AG09319 (cell line): ENCODE results near the gene AKNA.

Source experiments
- DNase-seq: peaks from one replicate; pipeline ENCODE4 v3.0.0-alpha.2; 2010; ENCODE audit warnings: low read depth; ENCODE audit errors: extremely low read depth
- TF ChIP-seq, protein P1 (sequence below): IDR thresholded peaks from 2 replicates; pipeline ENCODE4 v1.5.1; 2011; ENCODE audit warnings: low read depth, mild to moderate bottlenecking, inconsistent platforms, low read length, moderate library complexity

Gene AKNA

GRCh38 chr9:114303977-114304376, 83.8 kb downstream of the AKNA start:
- TF ChIP-seq, protein P1, sequence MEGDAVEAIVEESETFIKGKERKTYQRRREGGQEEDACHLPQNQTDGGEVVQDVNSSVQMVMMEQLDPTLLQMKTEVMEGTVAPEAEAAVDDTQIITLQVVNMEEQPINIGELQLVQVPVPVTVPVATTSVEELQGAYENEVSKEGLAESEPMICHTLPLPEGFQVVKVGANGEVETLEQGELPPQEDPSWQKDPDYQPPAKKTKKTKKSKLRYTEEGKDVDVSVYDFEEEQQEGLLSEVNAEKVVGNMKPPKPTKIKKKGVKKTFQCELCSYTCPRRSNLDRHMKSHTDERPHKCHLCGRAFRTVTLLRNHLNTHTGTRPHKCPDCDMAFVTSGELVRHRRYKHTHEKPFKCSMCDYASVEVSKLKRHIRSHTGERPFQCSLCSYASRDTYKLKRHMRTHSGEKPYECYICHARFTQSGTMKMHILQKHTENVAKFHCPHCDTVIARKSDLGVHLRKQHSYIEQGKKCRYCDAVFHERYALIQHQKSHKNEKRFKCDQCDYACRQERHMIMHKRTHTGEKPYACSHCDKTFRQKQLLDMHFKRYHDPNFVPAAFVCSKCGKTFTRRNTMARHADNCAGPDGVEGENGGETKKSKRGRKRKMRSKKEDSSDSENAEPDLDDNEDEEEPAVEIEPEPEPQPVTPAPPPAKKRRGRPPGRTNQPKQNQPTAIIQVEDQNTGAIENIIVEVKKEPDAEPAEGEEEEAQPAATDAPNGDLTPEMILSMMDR, result no peak
- DNase-seq, result no peak

DNA sequence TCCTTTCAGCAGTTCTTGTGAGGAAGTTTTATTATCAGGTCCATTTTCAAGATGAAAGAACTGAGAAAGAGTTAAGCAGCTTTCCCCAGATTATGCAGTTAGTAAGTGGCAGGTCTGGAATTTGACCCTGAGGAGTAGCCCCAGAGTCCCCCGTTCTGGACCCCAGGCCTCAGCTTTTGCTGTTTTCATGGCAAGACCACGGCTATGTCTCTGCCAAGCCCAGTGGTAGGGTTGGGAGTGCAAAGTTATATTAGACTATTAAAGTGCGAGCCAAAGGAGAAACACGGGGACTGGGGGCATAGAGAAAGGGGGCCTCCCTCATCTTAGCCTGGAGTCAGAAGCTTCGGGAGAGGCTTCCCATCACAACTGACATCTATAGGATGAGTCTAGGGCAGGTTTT, 84.2 kb downstream of the AKNA start:
- no peak for DNase-seq
- TF ChIP-seq, protein P1, result no peak

- TF ChIP-seq, protein P1, result no peak
- DNase-seq, result no peak
Measured at GRCh38 chr9:114302727-114303126, 85.1 kb downstream of the AKNA start.

- no peak for DNase-seq
- TF ChIP-seq, protein P1, result no peak
Measured at GRCh38 chr9:114301798-114302565, 85.8 kb downstream of the AKNA start.

DNA sequence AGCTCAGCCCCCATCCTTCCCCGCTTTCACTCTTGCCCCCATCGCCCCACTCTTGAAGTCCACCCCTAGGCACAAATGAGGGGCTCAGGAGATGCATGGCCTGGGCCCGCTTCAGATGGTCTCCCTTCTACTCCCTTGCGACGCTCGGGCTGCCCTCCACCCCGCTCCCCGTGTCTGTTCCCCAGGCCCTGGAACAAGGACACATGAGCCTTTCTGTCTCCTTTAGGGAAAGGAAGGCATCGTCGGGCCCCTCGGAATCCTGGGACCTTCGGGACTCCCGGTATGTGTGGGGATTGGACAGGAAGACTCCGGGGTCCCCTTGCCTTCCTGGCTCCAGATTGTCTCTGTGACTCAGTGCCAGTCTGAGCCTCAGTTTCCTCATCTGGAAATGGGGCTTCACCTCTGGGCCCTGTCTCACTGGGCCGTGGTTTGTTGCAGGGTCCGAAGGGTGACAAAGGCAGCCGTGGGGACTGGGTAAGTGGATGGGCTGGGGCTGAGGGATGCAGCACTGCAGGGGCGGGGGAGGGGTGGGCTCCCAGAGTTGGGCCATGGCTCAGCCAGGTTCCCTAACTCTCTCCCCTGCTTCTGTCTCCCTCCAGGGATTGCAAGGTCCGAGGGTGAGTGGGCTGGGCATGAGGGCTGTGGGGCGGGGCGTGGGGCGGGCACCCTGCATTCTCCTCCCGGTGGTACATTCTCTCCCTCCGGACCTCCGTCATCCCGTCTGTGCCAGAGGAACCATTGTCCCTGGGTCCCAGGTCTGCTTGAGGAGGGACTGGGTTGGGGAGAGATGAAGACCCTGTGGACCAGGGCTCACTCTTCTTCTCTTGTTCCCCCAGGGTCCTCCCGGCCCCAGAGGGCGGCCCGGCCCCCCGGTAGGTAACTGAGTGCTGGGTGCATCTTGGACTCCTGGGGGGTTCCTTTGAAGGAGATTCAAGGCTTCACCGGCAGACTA, 86.7 kb downstream of the AKNA start:
- no peak for DNase-seq
- TF ChIP-seq, protein P1, result no peak

GRCh38 chr9:114300153-114300845, 87.5 kb downstream of the AKNA start:
- no peak for DNase-seq

More at GRCh38 chr9:114300153-114300845, 87.5 kb downstream of the AKNA start:
- TF ChIP-seq, protein P1, result no peak
